ENCODE results near the gene MAS1L. TPM values are rescaled to one million over a fixed set of nuclear protein-coding genes. Genes with fewer than 3 reads are reported as not detected.

The MAS1L gene
- total and polyA plus RNA-seq, 2 donors from 2014 or later = not detected

GRCh38 chr6:29510746-29511300 is 23.1 kb upstream of the MAS1L start:
- Histone ChIP-seq H3K27ac (ENCODE audit: low read depth in 2 of 2, low read length in 2 of 2) (no peak overlapping the region), H3K4me1 (ENCODE audit: control insufficient read depth in 2 of 3, insufficient read depth in 2 of 3, low read depth in 1 of 3, low read length in 3 of 3) (no peaks in the 10 kb centered on the region), H3K9ac (ENCODE audit: low read length in 3 of 3) (no peak overlapping the region), H3K36me3 (ENCODE audit: control insufficient read depth in 2 of 3, insufficient read depth in 3 of 3, low read length in 3 of 3) (no peaks in the 10 kb centered on the region), H3K4me3 (ENCODE audit: low read length in 3 of 3) (no peak overlapping the region), H3K27me3 (ENCODE audit: control insufficient read depth, insufficient read depth, low read length) (no peaks in the 10 kb centered on the region), H3K9me3 (ENCODE audit: control insufficient read depth in 2 of 3, insufficient read depth in 1 of 3, low read length in 3 of 3) (no peaks in the 10 kb centered on the region)
- TF ChIP-seq CTCF (IDR thresholded peaks at IDR 0.05; ENCODE audit: borderline replicate concordance, extremely low read depth, insufficient read depth) = no peak
- no peak for FAIRE-seq
- intact Hi-C loops (cut with DNase I) = no loop called here
- DNase-seq = no peak

GRCh38 chr6:29510202-29510601 is 22.4 kb upstream of the MAS1L start:
- Histone ChIP-seq H3K4me1 (ENCODE audit: control insufficient read depth in 2 of 3, insufficient read depth in 2 of 3, low read depth in 1 of 3, low read length in 3 of 3) (no peaks in the 10 kb centered on the region), H3K9ac (ENCODE audit: low read length in 3 of 3) (no peak overlapping the region), H3K27me3 (ENCODE audit: control insufficient read depth, insufficient read depth, low read length) (no peaks in the 10 kb centered on the region), H3K9me3 (ENCODE audit: control insufficient read depth in 2 of 3, insufficient read depth in 1 of 3, low read length in 3 of 3) (no peaks in the 10 kb centered on the region), H3K4me3 (ENCODE audit: low read length in 3 of 3) (no peak overlapping the region), H3K27ac (ENCODE audit: low read depth in 2 of 2, low read length in 2 of 2) (no peak overlapping the region), H3K36me3 (ENCODE audit: control insufficient read depth in 2 of 3, insufficient read depth in 3 of 3, low read length in 3 of 3) (no peaks in the 10 kb centered on the region)
- FAIRE-seq = no peak
- no peak for TF ChIP-seq CTCF (IDR thresholded peaks at IDR 0.05; ENCODE audit: borderline replicate concordance, extremely low read depth, insufficient read depth)
- DNase-seq = peak in 1 of 5 donors; percentile 2
- intact Hi-C loops (cut with DNase I) = no loop called here

- no peak for FAIRE-seq
These were observed 22.0 kb upstream of the MAS1L start for GRCh38 chr6:29509711-29510110.

More at GRCh38 chr6:29509711-29510110, 22.0 kb upstream of the MAS1L start:
- no peaks in the 10 kb centered on the region for H3K36me3 ChIP-seq (ENCODE audit: control insufficient read depth in 2 of 3, insufficient read depth in 3 of 3, low read length in 3 of 3)
- DNase-seq = no peak
- no peaks in the 10 kb centered on the region for H3K4me1 ChIP-seq (ENCODE audit: control insufficient read depth in 2 of 3, insufficient read depth in 2 of 3, low read depth in 1 of 3, low read length in 3 of 3)
- TF ChIP-seq CTCF (IDR thresholded peaks at IDR 0.05; ENCODE audit: borderline replicate concordance, extremely low read depth, insufficient read depth) = no peak
- no peaks in the 10 kb centered on the region for H3K27me3 ChIP-seq (ENCODE audit: control insufficient read depth, insufficient read depth, low read length)
- H3K27ac ChIP-seq (ENCODE audit: low read depth in 2 of 2, low read length in 2 of 2) = no peak overlapping the region
- no peak overlapping the region for H3K4me3 ChIP-seq (ENCODE audit: low read length in 3 of 3)
- no peak overlapping the region for H3K9ac ChIP-seq (ENCODE audit: low read length in 3 of 3)
- no peaks in the 10 kb centered on the region for H3K9me3 ChIP-seq (ENCODE audit: control insufficient read depth in 2 of 3, insufficient read depth in 1 of 3, low read length in 3 of 3)
- intact Hi-C loops (cut with DNase I) = no loop called here

Data from kidney (tissue), 14 donors.